Lung (tissue), 12 donors: Measurements from ENCODE around the gene WFS1. TPM values are rescaled to one million over a fixed set of nuclear protein-coding genes. Genes with fewer than 3 reads are reported as not detected.

ENCODE experiments used
- ATAC-seq: fragments of 200-7000 bp; cut with Tn5 transposase; one replicate; pipeline ENCODE4 v1.9.1; 2020; ENCODE audit warnings: moderate number of reproducible peaks; ENCODE audit not compliant: insufficient read depth, low FRiP score
- DNase-seq, 3 donors: peaks; one replicate each; pipeline ENCODE4 v3.0.0-alpha.2; 2013 to 2017
- H3K27ac ChIP-seq, 2 donors: one replicate each; pipeline ENCODE4 v1.5.1; 2013; ENCODE audit warnings: mild to moderate bottlenecking in 2 of 2, moderate library complexity in 2 of 2, control low read depth in 1 of 2, inconsistent platforms in 1 of 2, low read depth in 1 of 2, low read length in 1 of 2
- H3K27me3 ChIP-seq, 3 donors: one replicate each; pipeline ENCODE4 v1.5.1; 2013; ENCODE audit warnings: low read length in 2 of 3; ENCODE audit not compliant: control insufficient read depth in 3 of 3, insufficient read depth in 3 of 3
- H3K36me3 ChIP-seq, 4 donors: one replicate each; pipeline ENCODE4 v1.5.1; 2013; ENCODE audit warnings: low read length in 4 of 4, mild to moderate bottlenecking in 1 of 4, moderate library complexity in 1 of 4; ENCODE audit not compliant: control insufficient read depth in 4 of 4, insufficient read depth in 4 of 4
- H3K4me1 ChIP-seq, 5 donors: one replicate each; pipeline ENCODE4 v1.5.1; 2013; ENCODE audit warnings: low read length in 5 of 5, mild to moderate bottlenecking in 2 of 5, moderate library complexity in 1 of 5; ENCODE audit not compliant: control insufficient read depth in 5 of 5, insufficient read depth in 5 of 5
- H3K4me3 ChIP-seq: one replicate; pipeline ENCODE4 v1.5.1; 2013; ENCODE audit warnings: mild to moderate bottlenecking, control low read depth, moderate library complexity
- H3K9ac ChIP-seq, 2 donors: one replicate each; pipeline ENCODE4 v1.5.1; 2013; ENCODE audit warnings: low read length in 2 of 2, control low read depth in 1 of 2; ENCODE audit not compliant: insufficient read depth in 1 of 2
- H3K9me3 ChIP-seq, 4 donors: one replicate each; pipeline ENCODE4 v1.5.1; 2013; ENCODE audit warnings: low read length in 3 of 4, mild to moderate bottlenecking in 1 of 4, moderate library complexity in 1 of 4; ENCODE audit not compliant: control insufficient read depth in 4 of 4, insufficient read depth in 3 of 4
- WGBS, 2 donors: extraction: QIAGEN DNeasy Blood & Tissue Kit; methylation state at CpG; one replicate each; pipeline ENCODE4 v1.1.7; 2013; 5-methylcytosine and 5-hydroxymethylcytosine counted together
- polyA plus RNA-seq, 2 donors: library from polyadenylated mRNA; stranded (reverse); fragments of 200-250 nt; gene quantifications; one replicate each; pipeline ENCODE4 v1.2.1, GENCODE V29; 2013
- total RNA-seq, 2 donors: library from RNA; depleted of rRNA in 1 of 2; stranded (reverse); fragments of >200 nt in 1 of 2; gene quantifications; one replicate each; pipeline ENCODE4 v1.2.1, GENCODE V29; 2014 to 2021
- TF ChIP-seq, protein P1 (sequence below): IDR thresholded peaks from 2 replicates; pipeline ENCODE4 v1.5.1; 2012; ENCODE audit warnings: mild to moderate bottlenecking; ENCODE audit errors: control extremely low read depth, extremely low read depth
- donor health status: control.
- donor health status: control.
- donor health status: Bipolar disorder and iron deficiency.
- donor health status: healthy.
- donor health status: DM: yes; HTN: yes; CAD: no.

The WFS1 gene
- total and polyA plus RNA-seq, 4 donors = 26.5 to 76.0 (median 30.2) TPM

DNA sequence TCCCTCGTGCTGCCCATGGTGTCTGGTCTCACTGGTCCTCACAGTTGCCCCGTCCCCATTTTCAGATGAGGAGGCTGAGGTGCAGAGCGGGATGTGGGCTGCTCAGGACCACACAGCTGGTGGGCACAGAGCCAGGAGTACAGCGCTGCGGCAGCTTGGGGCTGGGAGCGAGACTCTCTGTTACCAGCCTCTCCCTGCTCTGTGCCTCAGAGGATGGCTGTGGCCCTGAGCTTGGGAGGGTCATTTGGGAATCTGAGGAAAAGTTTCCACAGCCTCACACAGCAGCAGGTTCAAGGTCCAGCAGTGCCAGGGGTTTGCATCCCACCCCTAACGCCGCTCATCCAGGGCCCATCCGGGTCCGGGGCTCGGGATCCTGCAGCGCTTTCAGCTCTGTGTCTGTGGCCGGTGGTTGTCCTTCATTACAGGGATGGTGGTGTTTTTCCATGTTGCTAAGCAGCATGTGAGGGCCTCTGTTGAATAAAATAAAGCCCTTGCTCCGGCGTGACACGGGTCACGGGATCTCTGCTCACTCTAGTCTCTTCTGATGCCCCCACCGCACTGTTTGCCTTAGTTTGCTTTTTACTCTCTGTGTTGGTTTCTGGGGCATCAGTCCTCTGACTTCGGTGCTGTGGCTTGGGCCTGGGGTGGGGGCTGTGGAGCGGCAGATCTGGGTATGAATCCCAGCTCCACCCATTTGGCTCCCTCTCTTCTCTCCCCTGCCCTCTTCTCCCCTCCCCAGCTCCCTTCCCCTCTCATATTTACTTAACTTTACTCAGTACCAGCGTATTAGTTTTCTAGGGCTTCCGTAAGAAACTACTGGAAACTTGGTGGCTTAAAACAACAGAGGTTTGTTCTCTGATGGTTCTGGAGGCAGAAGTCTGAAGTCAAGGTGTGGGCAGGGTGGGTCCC lies 6.5 kb downstream of the WFS1 start:
- Histone ChIP-seq H3K36me3 (peaks cover 0 to 11% (median 4%) of the 10 kb centered on the region in 4 donors), H3K27me3 (no peaks in the 10 kb centered on the region), H3K9ac (peak overlapping the region in 1 of 2 donors; percentile 14), H3K9me3 (no peaks in the 10 kb centered on the region), H3K4me1 (peaks cover 11 to 86% (median 53%) of the 10 kb centered on the region in 5 donors), H3K4me3 (no peak overlapping the region), H3K27ac (peak overlapping the region in 1 of 2 donors; percentile 81)
- no peak for ATAC-seq
- peak; percentile 52 to 77 (median 63) for DNase-seq
- TF ChIP-seq, protein P1, sequence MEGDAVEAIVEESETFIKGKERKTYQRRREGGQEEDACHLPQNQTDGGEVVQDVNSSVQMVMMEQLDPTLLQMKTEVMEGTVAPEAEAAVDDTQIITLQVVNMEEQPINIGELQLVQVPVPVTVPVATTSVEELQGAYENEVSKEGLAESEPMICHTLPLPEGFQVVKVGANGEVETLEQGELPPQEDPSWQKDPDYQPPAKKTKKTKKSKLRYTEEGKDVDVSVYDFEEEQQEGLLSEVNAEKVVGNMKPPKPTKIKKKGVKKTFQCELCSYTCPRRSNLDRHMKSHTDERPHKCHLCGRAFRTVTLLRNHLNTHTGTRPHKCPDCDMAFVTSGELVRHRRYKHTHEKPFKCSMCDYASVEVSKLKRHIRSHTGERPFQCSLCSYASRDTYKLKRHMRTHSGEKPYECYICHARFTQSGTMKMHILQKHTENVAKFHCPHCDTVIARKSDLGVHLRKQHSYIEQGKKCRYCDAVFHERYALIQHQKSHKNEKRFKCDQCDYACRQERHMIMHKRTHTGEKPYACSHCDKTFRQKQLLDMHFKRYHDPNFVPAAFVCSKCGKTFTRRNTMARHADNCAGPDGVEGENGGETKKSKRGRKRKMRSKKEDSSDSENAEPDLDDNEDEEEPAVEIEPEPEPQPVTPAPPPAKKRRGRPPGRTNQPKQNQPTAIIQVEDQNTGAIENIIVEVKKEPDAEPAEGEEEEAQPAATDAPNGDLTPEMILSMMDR = no peak
- WGBS, 2 donors = 76 to 82% methylated on average over 22 of the region's 22 CpGs

DNA sequence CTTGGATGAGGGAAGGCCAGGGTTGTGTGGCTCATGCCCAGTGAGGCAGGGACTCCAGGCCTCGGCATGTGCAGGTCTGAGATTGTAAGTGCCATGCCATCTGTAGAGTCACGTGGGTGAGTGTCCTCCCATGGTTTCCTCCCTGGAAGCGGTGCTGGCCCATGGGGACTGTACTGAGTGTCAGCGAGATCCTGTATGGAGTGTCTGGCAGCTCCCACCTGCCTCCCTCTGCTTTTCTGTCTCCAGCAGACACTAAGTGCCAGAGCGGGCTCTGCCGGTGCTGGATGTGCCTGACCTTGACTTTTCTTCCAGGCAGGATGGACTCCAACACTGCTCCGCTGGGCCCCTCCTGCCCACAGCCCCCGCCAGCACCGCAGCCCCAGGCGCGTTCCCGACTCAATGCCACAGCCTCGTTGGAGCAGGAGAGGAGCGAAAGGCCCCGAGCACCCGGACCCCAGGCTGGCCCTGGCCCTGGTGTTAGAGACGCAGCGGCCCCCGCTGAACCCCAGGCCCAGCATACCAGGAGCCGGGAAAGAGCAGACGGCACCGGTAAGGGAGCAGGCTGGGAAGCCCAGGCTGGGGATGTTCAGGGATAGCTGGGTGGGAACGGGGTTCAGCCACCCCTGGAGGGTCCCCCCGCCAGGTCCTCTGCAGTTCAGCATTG lies 7.6 kb downstream of the WFS1 start:
- H3K36me3 ChIP-seq = peaks cover 0 to 11% (median 4%) of the 10 kb centered on the region in 4 donors
- no peaks in the 10 kb centered on the region for H3K27me3 ChIP-seq
- H3K9ac ChIP-seq = no peak overlapping the region
- peaks cover 15 to 86% (median 57%) of the 10 kb centered on the region in 5 donors for H3K4me1 ChIP-seq
- 82 to 83% methylated on average over 23 to 24 of the region's 24 CpGs for WGBS, 2 donors
- peak overlapping the region in 1 of 2 donors; percentile 81 for H3K27ac ChIP-seq
- no peak overlapping the region for H3K4me3 ChIP-seq
- H3K9me3 ChIP-seq = no peaks in the 10 kb centered on the region
- TF ChIP-seq, protein P1 = no peak
- DNase-seq (peak in 1 of 3 donors; percentile 36), ATAC-seq (no peak)

- TF ChIP-seq, protein P1 = no peak
- no peak for ATAC-seq
- Histone ChIP-seq H3K27me3 (no peaks in the 10 kb centered on the region), H3K27ac (peak overlapping the region; percentile 34 to 81), H3K9me3 (no peaks in the 10 kb centered on the region), H3K36me3 (peaks cover 0 to 13% (median 4%) of the 10 kb centered on the region in 4 donors), H3K4me1 (peaks cover 15 to 86% (median 58%) of the 10 kb centered on the region in 5 donors), H3K4me3 (no peak overlapping the region), H3K9ac (no peak overlapping the region)
- 61% methylated on average over 21 of the region's 21 CpGs for WGBS, 2 donors
- DNase-seq = no peak
These were observed 8.5 kb downstream of the WFS1 start for GRCh38 chr4:6277935-6278800.
